Fibroblast of skin of scalp (primary cell): ENCODE measurements around the gene SELPLG. TPM values are rescaled to one million over a fixed set of nuclear protein-coding genes. Genes with fewer than 3 reads are reported as not detected.
A peak's percentile ranks its signal among the peaks of the same experiment; 100 is the strongest.
"Not testable (repeated sequence)": the region's sequence is repeated elsewhere in the genome, so short reads cannot be mapped to it uniquely, and the experiment has no call there.

Experiments
- DNase-seq: peaks from one replicate; pipeline ENCODE4 v3.0.0-alpha.2; 2013
- polyA plus RNA-seq, 2 experiments: library from polyadenylated mRNA; unstranded; fragments of 120-200 nt; gene quantifications; one replicate each; pipeline ENCODE4 v1.2.1, GENCODE V29; 2013; ENCODE audit not compliant: insufficient read length in 2 of 2

The SELPLG gene
- polyA plus RNA-seq (2013, experiment 1 of 2; ENCODE audit: insufficient read length), result 5.7 TPM
- 6.2 TPM for polyA plus RNA-seq (2013, experiment 2 of 2; ENCODE audit: insufficient read length)

GRCh38 chr12:108633534-108634248 lies at the start of gene SELPLG:
Gene SELPLG, minus strand, starts transcription at chr12:108633894. Its CDS starts 9,587 bp downstream, at chr12:108624307.
- no peak for DNase-seq

GRCh38 chr12:108681317-108681716 lies 47.6 kb upstream of the SELPLG start:
- DNase-seq, result no peak

- no peak for DNase-seq
These were observed 45.5 kb upstream of the SELPLG start for GRCh38 chr12:108679106-108679681.

- no peak for DNase-seq
These were observed 44.5 kb upstream of the SELPLG start for GRCh38 chr12:108678104-108678730.

- no peak for DNase-seq
These were observed 43.7 kb upstream of the SELPLG start for GRCh38 chr12:108677381-108677780.

- no peak for DNase-seq
These were observed 43.0 kb upstream of the SELPLG start for GRCh38 chr12:108676707-108677106.

- DNase-seq, result no peak
These were observed 42.1 kb upstream of the SELPLG start for GRCh38 chr12:108675792-108676191.

GRCh38 chr12:108672054-108672453 lies 38.4 kb upstream of the SELPLG start:
- no peak for DNase-seq

- DNase-seq, result no peak
These were observed 37.4 kb upstream of the SELPLG start for GRCh38 chr12:108671110-108671509.

- DNase-seq, result no peak
These were observed 36.5 kb upstream of the SELPLG start for GRCh38 chr12:108670066-108670631.

GRCh38 chr12:108668542-108668941 lies 34.8 kb upstream of the SELPLG start:
- DNase-seq, result no peak

GRCh38 chr12:108668063-108668462 lies 34.4 kb upstream of the SELPLG start:
- no peak for DNase-seq

GRCh38 chr12:108667349-108667748 lies 33.7 kb upstream of the SELPLG start:
- no peak for DNase-seq

- peak; percentile 45 for DNase-seq
These were observed 32.7 kb upstream of the SELPLG start for GRCh38 chr12:108666401-108666881.

- DNase-seq, result no peak
These were observed 32.0 kb upstream of the SELPLG start for GRCh38 chr12:108665608-108666202.

- peak; percentile 92 for DNase-seq
These were observed 30.9 kb upstream of the SELPLG start for GRCh38 chr12:108664338-108665258.

- DNase-seq, result no peak
These were observed 29.8 kb upstream of the SELPLG start for GRCh38 chr12:108663324-108664015.

GRCh38 chr12:108658115-108658514 lies 24.4 kb upstream of the SELPLG start:
- not testable (repeated sequence) for DNase-seq

GRCh38 chr12:108657130-108657745 lies 23.5 kb upstream of the SELPLG start:
- DNase-seq, result no peak

GRCh38 chr12:108656247-108656646 lies 22.6 kb upstream of the SELPLG start:
- DNase-seq, result not testable (repeated sequence)

GRCh38 chr12:108655812-108656175 lies 22.1 kb upstream of the SELPLG start:
- not testable (repeated sequence) for DNase-seq
